DND-41 (cell line): Measurements from ENCODE around the gene TARM1.

Source experiments
- ATAC-seq: fragments of 200-7000 bp; cut with Tn5 transposase; 3 replicates; pipeline ENCODE4 v1.9.1; 2021; ENCODE audit warnings: low read depth; ENCODE audit not compliant: insufficient read depth
- DNase-seq: peaks from one replicate; pipeline ENCODE4 v3.0.0-alpha.2; 2020
- H2AFZ ChIP-seq: 2 replicates; pipeline ENCODE4 v1.6.0; 2012; ENCODE audit warnings: low read depth, low read length
- H3K27ac ChIP-seq: 2 replicates; pipeline ENCODE4 v1.5.1; 2012; ENCODE audit warnings: low read length, inconsistent platforms
- H3K27me3 ChIP-seq: fragments of 200-600 bp; sonication (generic); 2 replicates; pipeline ENCODE4 v1.6.0; 2012; ENCODE audit warnings: low read length, mild to moderate bottlenecking, inconsistent platforms; ENCODE audit not compliant: insufficient read depth, poor library complexity
- H3K36me3 ChIP-seq: 2 replicates; pipeline ENCODE4 v1.5.1; 2012; ENCODE audit warnings: low read length, inconsistent platforms; ENCODE audit not compliant: insufficient read depth
- H3K4me1 ChIP-seq: 2 replicates; pipeline ENCODE4 v1.5.1; 2012; ENCODE audit warnings: mild to moderate bottlenecking, low read length; ENCODE audit not compliant: insufficient read depth
- H3K4me2 ChIP-seq: 2 replicates; pipeline ENCODE4 v1.6.0; 2012; ENCODE audit warnings: mild to moderate bottlenecking, moderate library complexity, low read length, inconsistent platforms; ENCODE audit not compliant: insufficient read depth
- H3K4me3 ChIP-seq, 2 experiments: fragments of 200-600 bp in 1 of 2; shearing (Covaris generic) in 1 of 2; 2 replicates each; pipeline ENCODE4 v1.5.1; 2012 to 2016; ENCODE audit warnings: inconsistent platforms in 2 of 2, low read length in 2 of 2, mild to moderate bottlenecking in 2 of 2, low read depth in 1 of 2, moderate library complexity in 1 of 2
- H3K79me2 ChIP-seq: 2 replicates; pipeline ENCODE4 v1.6.0; 2012; ENCODE audit warnings: low read length, inconsistent platforms; ENCODE audit not compliant: insufficient read depth
- H3K9ac ChIP-seq: 2 replicates; pipeline ENCODE4 v1.6.0; 2012; ENCODE audit warnings: low read depth, mild to moderate bottlenecking, inconsistent platforms, low read length, moderate library complexity
- H3K9me3 ChIP-seq: 2 replicates; pipeline ENCODE4 v1.5.1; 2012; ENCODE audit warnings: low read length, moderate library complexity, mild to moderate bottlenecking, inconsistent platforms; ENCODE audit not compliant: insufficient read depth, severe bottlenecking
- H4K20me1 ChIP-seq: 2 replicates; pipeline ENCODE4 v1.6.0; 2012; ENCODE audit warnings: low read length; ENCODE audit not compliant: insufficient read depth
- CTCF ChIP-seq: IDR thresholded peaks from 2 replicates; pipeline ENCODE4 v1.5.1; 2012; ENCODE audit warnings: borderline replicate concordance, low read length, moderate library complexity, mild to moderate bottlenecking; ENCODE audit not compliant: poor library complexity, severe bottlenecking; ENCODE audit errors: extremely low read depth
- EZH2 ChIP-seq: IDR thresholded peaks from 3 replicates; pipeline ENCODE4 v1.6.1; 2012; ENCODE audit warnings: borderline replicate concordance, low read depth, mild to moderate bottlenecking, moderate library complexity, low read length, inconsistent platforms; ENCODE audit not compliant: severe bottlenecking

TARM1 gene

GRCh38 chr19:54121259-54121658, 40.1 kb upstream of the TARM1 start:
- H2AFZ ChIP-seq: no peak overlapping the region
- no peak overlapping the region for H3K4me3 ChIP-seq
- DNase-seq (no peak), ATAC-seq (no peak)
- H3K27ac ChIP-seq: no peak overlapping the region
- peaks cover 20% of the 10 kb centered on the region for H3K79me2 ChIP-seq
- H3K9me3 ChIP-seq: no peaks in the 10 kb centered on the region
- peaks cover 11% of the 10 kb centered on the region for H3K4me1 ChIP-seq
- no peak for TF ChIP-seq CTCF
- no peak for TF ChIP-seq EZH2
- H3K27me3 ChIP-seq: no peaks in the 10 kb centered on the region
- H3K4me2 ChIP-seq: no peak overlapping the region
- no peak overlapping the region for H3K9ac ChIP-seq
- peaks cover 18% of the 10 kb centered on the region for H4K20me1 ChIP-seq
- H3K36me3 ChIP-seq: peaks cover 80% of the 10 kb centered on the region

- Histone ChIP-seq H3K27ac (peak within 1 kb of the TSS; percentile 92), H3K4me1 (peaks cover 27% of the 10 kb centered on the region), H4K20me1 (peaks cover 31% of the 10 kb centered on the region), H3K4me3 (peak within 1 kb of the TSS; percentile 95 to 96), H3K9me3 (no peaks in the 10 kb centered on the region), H2AFZ (peak within 1 kb of the TSS; percentile 89), H3K27me3 (no peaks in the 10 kb centered on the region), H3K9ac (peak within 1 kb of the TSS; percentile 79), H3K36me3 (peaks cover 49% of the 10 kb centered on the region), H3K4me2 (peak within 1 kb of the TSS; percentile 94), H3K79me2 (peaks cover 67% of the 10 kb centered on the region)
- ATAC-seq (peak; percentile 86), DNase-seq (peak; percentile 96)
- TF ChIP-seq CTCF (no peak), EZH2 (no peak)
Observed at GRCh38 chr19:54115109-54116063, 34.2 kb upstream of the TARM1 start, which contains the start of the genes PRPF31 and TFPT. Gene PRPF31 (plus strand): TSS chr19:54115754. CDS start chr19:54118279, 2,525 bp downstream. Gene TFPT (minus strand): TSS chr19:54115657. CDS start chr19:54115269, 388 bp downstream.

GRCh38 chr19:54114340-54115108, 33.4 kb upstream of the TARM1 start:
- H3K36me3 ChIP-seq: peaks cover 49% of the 10 kb centered on the region
- peak overlapping the region; percentile 95 to 96 for H3K4me3 ChIP-seq
- peak overlapping the region; percentile 94 for H3K4me2 ChIP-seq
- peaks cover 76% of the 10 kb centered on the region for H3K79me2 ChIP-seq
- TF ChIP-seq EZH2 (no peak), CTCF (peak; percentile 12)
- no peaks in the 10 kb centered on the region for H3K27me3 ChIP-seq
- H3K9ac ChIP-seq: peak overlapping the region; percentile 79
- no peaks in the 10 kb centered on the region for H3K9me3 ChIP-seq
- ATAC-seq (peak; percentile 82), DNase-seq (peak; percentile 85)
- H3K4me1 ChIP-seq: peaks cover 27% of the 10 kb centered on the region
- H3K27ac ChIP-seq: peak overlapping the region; percentile 92
- H2AFZ ChIP-seq: peak overlapping the region; percentile 89
- H4K20me1 ChIP-seq: peaks cover 36% of the 10 kb centered on the region
